ENCODE results near the gene MARS1.

The MARS1 gene

GRCh38 chr12:57550641-57551549, 63.0 kb downstream of the MARS1 start:
- FAIRE-seq = no peak
- DNase-seq (ENCODE audit: insufficient read length, low spot score) = no peak
- no peak for TF ChIP-seq TAF1 (IDR thresholded peaks at IDR 0.05; ENCODE audit: low read depth, low read length)
- TF ChIP-seq PAX5 (IDR thresholded peaks at IDR 0.05; ENCODE audit: insufficient read depth, low read length, severe bottlenecking) = no peak
- no peak for TF ChIP-seq POU2F2 (IDR thresholded peaks at IDR 0.05; ENCODE audit: low read depth, low read length)
- TF ChIP-seq POLR2A (IDR thresholded peaks at IDR 0.05; ENCODE audit: low read depth, low read length) = no peak
- TF ChIP-seq SPI1 (IDR thresholded peaks at IDR 0.05; ENCODE audit: low read depth, low read length) = no peak
- no peak for TF ChIP-seq POLR2AphosphoS5 (IDR thresholded peaks at IDR 0.05; ENCODE audit: low read depth, low read length)

DNA sequence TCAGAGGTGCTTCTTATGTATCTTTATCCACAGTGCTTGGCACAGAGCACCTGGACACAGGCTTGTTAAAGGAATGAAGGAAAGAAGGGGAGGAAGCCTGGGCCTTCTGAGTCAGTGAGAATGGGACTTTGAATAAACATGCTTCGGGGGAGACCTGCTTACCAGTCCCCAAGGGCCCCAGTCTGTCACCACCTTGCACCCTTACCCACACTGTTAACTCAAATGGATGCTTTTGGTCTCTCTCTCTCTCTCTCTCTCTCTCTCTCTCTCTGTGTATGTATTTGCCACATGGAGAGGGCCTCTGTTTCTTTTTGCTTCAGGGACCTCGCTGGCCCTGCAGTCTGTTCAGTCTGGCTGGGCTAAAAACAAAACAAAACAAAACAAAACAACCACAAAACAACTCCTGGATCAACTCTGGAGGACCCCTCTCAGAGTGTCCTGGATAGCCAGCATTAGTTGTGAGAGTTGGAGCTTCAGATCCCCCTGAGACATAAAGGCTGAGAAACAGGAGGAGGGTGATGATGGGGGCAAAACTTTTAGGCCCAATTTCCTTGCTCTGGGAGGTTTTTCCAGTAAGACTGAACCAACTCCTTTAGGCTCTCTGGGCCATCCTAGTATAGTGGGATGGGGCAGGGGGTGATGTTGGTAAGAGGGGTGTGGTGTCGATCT, 63.9 kb downstream of the MARS1 start:
- TF ChIP-seq POU2F2 (IDR thresholded peaks at IDR 0.05; ENCODE audit: low read depth, low read length) (no peak), PAX5 (IDR thresholded peaks at IDR 0.05; ENCODE audit: insufficient read depth, low read length, severe bottlenecking) (no peak), POLR2A (IDR thresholded peaks at IDR 0.05; ENCODE audit: low read depth, low read length) (no peak), TAF1 (IDR thresholded peaks at IDR 0.05; ENCODE audit: low read depth, low read length) (no peak), SPI1 (IDR thresholded peaks at IDR 0.05; ENCODE audit: low read depth, low read length) (no peak), POLR2AphosphoS5 (IDR thresholded peaks at IDR 0.05; ENCODE audit: low read depth, low read length) (no peak)
- FAIRE-seq (no peak), DNase-seq (ENCODE audit: insufficient read length, low spot score) (no peak)

DNA sequence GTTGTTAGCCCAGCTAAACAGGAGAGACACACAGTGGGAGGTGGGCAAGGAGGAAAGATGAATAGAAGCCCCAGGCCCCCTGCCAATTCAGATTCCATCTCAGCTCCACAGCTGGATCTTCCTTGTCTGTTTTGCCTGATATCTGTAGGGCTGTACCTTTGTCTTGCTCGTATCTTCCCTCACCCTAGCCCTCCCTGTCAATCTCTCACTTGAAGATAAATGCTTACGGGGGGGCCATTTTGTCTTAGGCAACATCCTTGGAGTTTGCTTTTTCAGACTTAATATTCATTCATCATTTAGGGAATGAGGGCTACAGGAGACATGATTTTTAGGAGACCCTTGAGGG, 64.4 kb downstream of the MARS1 start:
- no peak for FAIRE-seq
- no peak for TF ChIP-seq POLR2AphosphoS5 (IDR thresholded peaks at IDR 0.05; ENCODE audit: low read depth, low read length)
- no peak for TF ChIP-seq POLR2A (IDR thresholded peaks at IDR 0.05; ENCODE audit: low read depth, low read length)
- TF ChIP-seq TAF1 (IDR thresholded peaks at IDR 0.05; ENCODE audit: low read depth, low read length) = no peak
- TF ChIP-seq POU2F2 (IDR thresholded peaks at IDR 0.05; ENCODE audit: low read depth, low read length) = no peak
- TF ChIP-seq PAX5 (IDR thresholded peaks at IDR 0.05; ENCODE audit: insufficient read depth, low read length, severe bottlenecking) = no peak
- no peak for TF ChIP-seq SPI1 (IDR thresholded peaks at IDR 0.05; ENCODE audit: low read depth, low read length)
- DNase-seq (ENCODE audit: insufficient read length, low spot score) = no peak

- DNase-seq (ENCODE audit: insufficient read length, low spot score) = no peak
- no peak for TF ChIP-seq POLR2AphosphoS5 (IDR thresholded peaks at IDR 0.05; ENCODE audit: low read depth, low read length)
- TF ChIP-seq SPI1 (IDR thresholded peaks at IDR 0.05; ENCODE audit: low read depth, low read length) = no peak
- no peak for TF ChIP-seq PAX5 (IDR thresholded peaks at IDR 0.05; ENCODE audit: insufficient read depth, low read length, severe bottlenecking)
- no peak for TF ChIP-seq POU2F2 (IDR thresholded peaks at IDR 0.05; ENCODE audit: low read depth, low read length)
- TF ChIP-seq POLR2A (IDR thresholded peaks at IDR 0.05; ENCODE audit: low read depth, low read length) = no peak
- no peak for TF ChIP-seq TAF1 (IDR thresholded peaks at IDR 0.05; ENCODE audit: low read depth, low read length)
Measured at GRCh38 chr12:57552835-57553313, 65.0 kb downstream of the MARS1 start.

DNA sequence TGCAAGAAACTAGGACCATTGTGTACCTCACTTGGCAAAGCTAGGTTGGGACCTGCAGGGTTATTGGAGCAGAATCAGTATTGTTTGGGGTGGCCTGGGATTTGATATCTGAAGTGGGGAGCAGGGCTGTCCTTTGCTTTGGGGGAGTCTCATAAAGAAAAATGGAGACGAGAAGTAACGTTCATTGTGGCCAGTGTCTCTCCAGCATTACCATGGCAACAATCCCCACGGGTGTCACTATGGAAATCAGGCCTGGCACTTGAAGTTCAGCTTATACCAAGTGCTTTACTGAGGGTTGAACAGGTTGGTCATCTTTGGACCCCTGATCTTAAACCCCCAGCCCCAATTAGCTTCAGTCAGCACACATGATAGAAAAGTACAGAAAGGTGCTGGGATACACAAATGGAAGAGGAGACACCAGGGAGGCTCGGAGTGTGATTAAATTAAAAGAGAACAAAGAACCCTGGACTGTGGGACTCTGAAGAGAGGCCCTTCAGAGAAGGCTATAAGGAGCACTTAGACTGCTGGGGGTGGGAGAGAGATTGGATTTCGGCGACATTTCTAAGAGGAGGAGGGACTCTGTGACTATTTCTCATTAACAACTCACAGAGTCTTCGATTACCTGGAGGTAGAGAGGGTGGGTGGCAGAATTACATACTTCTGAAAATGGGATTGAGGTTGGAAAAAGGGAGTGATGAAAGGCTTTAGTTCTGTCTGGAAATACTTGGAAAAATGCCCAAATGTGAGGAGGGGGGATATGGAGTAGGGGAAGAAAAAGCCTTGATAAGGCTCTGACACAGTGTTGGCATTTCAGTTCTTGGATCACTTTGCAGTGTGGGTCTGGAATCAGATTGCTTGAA, 65.7 kb downstream of the MARS1 start:
- TF ChIP-seq POLR2AphosphoS5 (IDR thresholded peaks at IDR 0.05; ENCODE audit: low read depth, low read length) = no peak
- TF ChIP-seq TAF1 (IDR thresholded peaks at IDR 0.05; ENCODE audit: low read depth, low read length) = no peak
- TF ChIP-seq SPI1 (IDR thresholded peaks at IDR 0.05; ENCODE audit: low read depth, low read length) = no peak
- TF ChIP-seq POLR2A (IDR thresholded peaks at IDR 0.05; ENCODE audit: low read depth, low read length) = no peak
- no peak for TF ChIP-seq POU2F2 (IDR thresholded peaks at IDR 0.05; ENCODE audit: low read depth, low read length)
- no peak for TF ChIP-seq PAX5 (IDR thresholded peaks at IDR 0.05; ENCODE audit: insufficient read depth, low read length, severe bottlenecking)
- no peak for DNase-seq (ENCODE audit: insufficient read length, low spot score)
- FAIRE-seq = no peak

More at GRCh38 chr12:57552835-57553313, 65.0 kb downstream of the MARS1 start:
- no peak for FAIRE-seq

DNA sequence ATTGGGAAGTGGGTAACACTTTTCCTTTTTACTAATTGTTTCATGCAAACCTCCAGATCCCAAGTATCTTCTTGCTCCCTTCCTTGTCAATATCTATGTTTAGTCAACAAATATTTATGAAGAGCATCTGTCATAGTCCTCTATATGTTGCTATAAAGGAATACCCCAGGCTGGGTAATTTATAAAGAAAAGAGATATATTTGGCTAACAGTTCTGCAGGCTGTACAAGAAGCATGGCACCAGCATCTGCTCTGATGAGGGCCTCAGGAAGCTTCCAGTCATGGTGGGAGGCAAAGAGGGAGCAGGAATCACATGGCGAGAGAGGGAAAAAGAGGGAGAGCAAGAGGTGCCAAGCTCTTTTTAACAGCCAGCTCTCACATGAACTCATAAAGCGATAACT, 66.6 kb downstream of the MARS1 start:
- FAIRE-seq = no peak
- no peak for TF ChIP-seq PAX5 (IDR thresholded peaks at IDR 0.05; ENCODE audit: insufficient read depth, low read length, severe bottlenecking)
- no peak for TF ChIP-seq POLR2AphosphoS5 (IDR thresholded peaks at IDR 0.05; ENCODE audit: low read depth, low read length)
- TF ChIP-seq TAF1 (IDR thresholded peaks at IDR 0.05; ENCODE audit: low read depth, low read length) = no peak
- no peak for TF ChIP-seq POLR2A (IDR thresholded peaks at IDR 0.05; ENCODE audit: low read depth, low read length)
- TF ChIP-seq POU2F2 (IDR thresholded peaks at IDR 0.05; ENCODE audit: low read depth, low read length) = no peak
- no peak for TF ChIP-seq SPI1 (IDR thresholded peaks at IDR 0.05; ENCODE audit: low read depth, low read length)
- DNase-seq (ENCODE audit: insufficient read length, low spot score) = no peak

DNA sequence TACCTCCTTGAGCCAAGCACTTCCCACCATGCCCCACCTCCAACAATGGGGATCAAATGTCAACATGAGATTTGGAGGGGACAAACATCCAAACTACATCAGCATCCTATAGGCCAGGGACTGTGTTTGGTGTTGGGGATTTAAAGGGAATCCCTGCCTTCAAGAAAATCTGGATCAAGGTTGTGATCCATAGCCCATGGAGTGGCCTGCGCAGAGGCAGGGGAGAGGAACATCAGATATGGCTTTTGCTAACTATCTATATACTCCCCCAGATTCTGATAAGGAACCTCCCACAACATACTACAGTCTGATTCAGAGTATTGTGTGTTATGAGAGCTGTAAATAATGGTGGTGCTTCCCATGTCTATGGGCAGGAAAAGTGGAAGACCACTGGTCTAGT, 67.0 kb downstream of the MARS1 start:
- TF ChIP-seq POLR2AphosphoS5 (IDR thresholded peaks at IDR 0.05; ENCODE audit: low read depth, low read length) = no peak
- no peak for TF ChIP-seq POLR2A (IDR thresholded peaks at IDR 0.05; ENCODE audit: low read depth, low read length)
- no peak for TF ChIP-seq PAX5 (IDR thresholded peaks at IDR 0.05; ENCODE audit: insufficient read depth, low read length, severe bottlenecking)
- no peak for TF ChIP-seq SPI1 (IDR thresholded peaks at IDR 0.05; ENCODE audit: low read depth, low read length)
- no peak for TF ChIP-seq TAF1 (IDR thresholded peaks at IDR 0.05; ENCODE audit: low read depth, low read length)
- no peak for TF ChIP-seq POU2F2 (IDR thresholded peaks at IDR 0.05; ENCODE audit: low read depth, low read length)
- no peak for DNase-seq (ENCODE audit: insufficient read length, low spot score)

DNA sequence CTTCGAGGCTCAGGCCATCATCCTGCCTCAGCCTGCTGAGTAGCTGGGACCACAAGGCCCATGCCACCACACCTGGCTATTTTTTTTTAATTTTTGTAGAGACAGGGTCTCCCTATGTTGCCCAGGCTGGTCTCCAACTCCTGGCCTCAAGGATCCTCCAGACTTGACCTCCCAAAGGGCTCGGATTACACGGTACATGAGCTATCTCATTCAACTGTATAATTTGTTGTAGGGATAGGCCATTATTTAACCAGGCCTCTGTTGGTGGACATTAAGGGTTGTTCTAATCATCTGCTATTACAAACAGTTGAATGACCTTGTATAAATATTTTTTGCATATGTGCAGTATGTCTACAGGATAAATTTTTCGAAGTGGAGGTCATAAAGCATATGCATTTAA, 71.0 kb downstream of the MARS1 start:
- FAIRE-seq (no peak), DNase-seq (ENCODE audit: insufficient read length, low spot score) (no peak)
- no peak for TF ChIP-seq POU2F2 (IDR thresholded peaks at IDR 0.05; ENCODE audit: low read depth, low read length)
- no peak for TF ChIP-seq PAX5 (IDR thresholded peaks at IDR 0.05; ENCODE audit: insufficient read depth, low read length, severe bottlenecking)
- TF ChIP-seq TAF1 (IDR thresholded peaks at IDR 0.05; ENCODE audit: low read depth, low read length) = no peak
- no peak for TF ChIP-seq POLR2A (IDR thresholded peaks at IDR 0.05; ENCODE audit: low read depth, low read length)
- no peak for TF ChIP-seq SPI1 (IDR thresholded peaks at IDR 0.05; ENCODE audit: low read depth, low read length)
- no peak for TF ChIP-seq POLR2AphosphoS5 (IDR thresholded peaks at IDR 0.05; ENCODE audit: low read depth, low read length)

More for the DNA sequence above, 67.0 kb downstream of the MARS1 start:
- no peak for FAIRE-seq

Data from GM12891 (cell line).